22Rv1 (cell line): ENCODE measurements around the gene SLC22A1.

Experiments used
- ZFX ChIP-seq: fragments of 450-650 bp; IDR thresholded peaks from 2 replicates; pipeline ENCODE4 v1.6.1; 2017; ENCODE audit warnings: antibody characterized with exemption, borderline replicate concordance
- TF ChIP-seq, protein P1 (sequence below): fragments of 450-650 bp; IDR thresholded peaks from 2 replicates; pipeline ENCODE4 v1.5.1; 2017; ENCODE audit warnings: mild to moderate bottlenecking

GRCh38 chr6:160203076-160203475, 81.5 kb downstream of the SLC22A1 start:
- TF ChIP-seq, protein P1, sequence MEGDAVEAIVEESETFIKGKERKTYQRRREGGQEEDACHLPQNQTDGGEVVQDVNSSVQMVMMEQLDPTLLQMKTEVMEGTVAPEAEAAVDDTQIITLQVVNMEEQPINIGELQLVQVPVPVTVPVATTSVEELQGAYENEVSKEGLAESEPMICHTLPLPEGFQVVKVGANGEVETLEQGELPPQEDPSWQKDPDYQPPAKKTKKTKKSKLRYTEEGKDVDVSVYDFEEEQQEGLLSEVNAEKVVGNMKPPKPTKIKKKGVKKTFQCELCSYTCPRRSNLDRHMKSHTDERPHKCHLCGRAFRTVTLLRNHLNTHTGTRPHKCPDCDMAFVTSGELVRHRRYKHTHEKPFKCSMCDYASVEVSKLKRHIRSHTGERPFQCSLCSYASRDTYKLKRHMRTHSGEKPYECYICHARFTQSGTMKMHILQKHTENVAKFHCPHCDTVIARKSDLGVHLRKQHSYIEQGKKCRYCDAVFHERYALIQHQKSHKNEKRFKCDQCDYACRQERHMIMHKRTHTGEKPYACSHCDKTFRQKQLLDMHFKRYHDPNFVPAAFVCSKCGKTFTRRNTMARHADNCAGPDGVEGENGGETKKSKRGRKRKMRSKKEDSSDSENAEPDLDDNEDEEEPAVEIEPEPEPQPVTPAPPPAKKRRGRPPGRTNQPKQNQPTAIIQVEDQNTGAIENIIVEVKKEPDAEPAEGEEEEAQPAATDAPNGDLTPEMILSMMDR, result no peak
- no peak for TF ChIP-seq ZFX
